GM11168 (cell line): ENCODE data around the gene RCC1.
"Not testable (repeated sequence)": the region's sequence is repeated elsewhere in the genome, so short reads cannot be mapped to it uniquely, and the experiment has no call there.

Experiments
- in situ Hi-C: fragments of 300-500 bp; cut with MboI; formaldehyde crosslinking; loops from one replicate; pipeline ENCODE4 v1.12.0; 2022; ENCODE audit warnings: low sequenced_read_pairs; ENCODE audit not compliant: unreplicated experiment

The RCC1 gene

GRCh38 chr1:28580722-28581530 lies 75.1 kb downstream of the RCC1 start:
- in situ Hi-C loops: no loop called here

DNA sequence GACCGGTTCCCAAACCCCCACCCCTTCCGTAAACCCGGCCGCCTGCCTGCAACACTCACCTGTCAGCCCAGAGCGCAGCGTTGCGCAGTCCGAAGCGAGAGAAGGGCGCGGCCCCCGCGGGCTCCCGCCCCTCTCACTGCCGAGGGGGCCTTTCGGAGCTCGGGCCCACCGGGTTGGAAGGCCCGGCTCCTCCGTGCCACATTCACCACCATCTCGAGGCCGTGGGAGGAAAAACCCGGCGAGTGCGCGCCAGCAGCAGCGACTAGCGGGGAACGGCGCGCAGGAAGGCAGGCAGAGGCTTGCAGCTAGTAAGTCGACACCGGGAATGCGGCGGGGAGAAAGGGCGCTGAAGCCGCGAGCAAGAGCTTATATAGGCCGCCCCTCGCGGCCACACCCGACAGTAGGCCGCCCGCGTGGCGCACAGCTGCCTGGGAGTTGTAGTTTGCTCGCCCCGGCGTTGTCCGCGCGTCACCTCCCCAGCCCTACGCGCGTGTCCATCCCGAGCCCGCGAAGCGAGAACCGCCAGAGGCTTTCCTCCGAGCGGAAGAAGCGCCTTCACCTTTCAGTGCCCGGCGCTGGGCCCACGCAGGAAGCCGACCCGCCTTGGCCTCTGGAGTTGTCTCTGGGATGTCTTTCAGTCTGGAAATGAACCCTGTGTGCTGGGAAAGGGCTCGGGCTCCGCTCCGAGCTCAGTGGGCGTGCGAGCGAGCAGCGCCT lies 75.8 kb downstream of the RCC1 start:
- in situ Hi-C loops: no loop called here

DNA sequence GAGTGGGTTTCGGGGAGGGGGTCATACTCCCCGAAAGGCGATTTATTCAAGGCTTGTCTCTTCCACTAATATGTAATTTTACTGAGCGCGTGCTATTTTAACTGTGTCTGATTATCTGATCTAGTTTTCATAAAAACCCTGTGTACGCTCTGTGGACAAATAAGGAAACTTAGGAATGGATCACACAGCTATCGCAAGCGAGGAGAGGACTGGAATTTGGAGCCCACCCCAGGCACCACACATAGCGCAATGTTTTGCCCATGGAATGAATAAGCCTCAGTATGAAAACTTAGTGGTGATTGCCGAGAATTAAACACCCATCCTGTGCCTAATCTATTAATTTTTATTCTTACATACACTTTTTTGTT lies 76.4 kb downstream of the RCC1 start:
- in situ Hi-C loops: no loop called here

GRCh38 chr1:28586585-28587391 lies 80.9 kb downstream of the RCC1 start:
- in situ Hi-C loops: not testable (repeated sequence)
